Measurements from ENCODE around the gene USP17L26. TPM values are rescaled to one million over a fixed set of nuclear protein-coding genes. Genes with fewer than 3 reads are reported as not detected.
"Not testable (repeated sequence)": the region's sequence is repeated elsewhere in the genome, so short reads cannot be mapped to it uniquely, and the experiment has no call there.

The USP17L26 gene
- total RNA-seq, 1 donor from 2014 or later: not detected

DNA sequence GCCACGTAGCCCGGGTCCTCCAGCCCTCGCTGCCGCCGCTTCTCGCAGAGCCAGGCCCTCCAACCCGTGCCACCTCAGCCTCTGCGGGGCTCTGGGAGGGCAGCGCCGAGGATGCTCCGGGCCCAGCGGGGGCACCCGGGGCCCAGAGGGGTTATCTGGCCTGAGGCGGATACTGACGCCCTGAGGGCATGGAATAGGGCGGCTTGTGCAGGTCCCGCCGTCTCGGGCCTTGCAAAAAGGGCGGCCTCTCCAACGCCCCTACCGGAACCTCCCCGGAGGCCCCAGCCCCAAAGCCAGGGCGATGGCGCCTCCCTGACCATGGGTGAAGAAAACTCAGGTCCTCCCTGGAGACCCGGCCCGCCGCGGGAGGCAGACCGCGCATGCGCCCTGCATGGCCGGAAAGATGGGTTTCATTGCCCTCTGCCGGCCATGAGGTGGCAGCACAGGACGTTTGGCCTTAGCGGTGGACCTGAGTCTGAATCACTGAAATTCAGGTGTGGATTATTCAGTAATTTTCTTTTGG is 46.6 kb downstream of the USP17L26 start:
- H3K9me3 Mint-ChIP-seq (ENCODE audit: unreplicated experiment); H3K27me3 Mint-ChIP-seq (ENCODE audit: unreplicated experiment); H3K36me3 Mint-ChIP-seq (ENCODE audit: unreplicated experiment); H3K27ac Mint-ChIP-seq (ENCODE audit: unreplicated experiment); H3K4me1 Mint-ChIP-seq (ENCODE audit: low read depth, unreplicated experiment); H3K4me3 Mint-ChIP-seq (ENCODE audit: unreplicated experiment): not testable (repeated sequence)
- TF ChIP-seq, protein P1, sequence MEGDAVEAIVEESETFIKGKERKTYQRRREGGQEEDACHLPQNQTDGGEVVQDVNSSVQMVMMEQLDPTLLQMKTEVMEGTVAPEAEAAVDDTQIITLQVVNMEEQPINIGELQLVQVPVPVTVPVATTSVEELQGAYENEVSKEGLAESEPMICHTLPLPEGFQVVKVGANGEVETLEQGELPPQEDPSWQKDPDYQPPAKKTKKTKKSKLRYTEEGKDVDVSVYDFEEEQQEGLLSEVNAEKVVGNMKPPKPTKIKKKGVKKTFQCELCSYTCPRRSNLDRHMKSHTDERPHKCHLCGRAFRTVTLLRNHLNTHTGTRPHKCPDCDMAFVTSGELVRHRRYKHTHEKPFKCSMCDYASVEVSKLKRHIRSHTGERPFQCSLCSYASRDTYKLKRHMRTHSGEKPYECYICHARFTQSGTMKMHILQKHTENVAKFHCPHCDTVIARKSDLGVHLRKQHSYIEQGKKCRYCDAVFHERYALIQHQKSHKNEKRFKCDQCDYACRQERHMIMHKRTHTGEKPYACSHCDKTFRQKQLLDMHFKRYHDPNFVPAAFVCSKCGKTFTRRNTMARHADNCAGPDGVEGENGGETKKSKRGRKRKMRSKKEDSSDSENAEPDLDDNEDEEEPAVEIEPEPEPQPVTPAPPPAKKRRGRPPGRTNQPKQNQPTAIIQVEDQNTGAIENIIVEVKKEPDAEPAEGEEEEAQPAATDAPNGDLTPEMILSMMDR (IDR thresholded peaks at IDR 0.05; ENCODE audit: partially characterized antibody, unreplicated experiment): peak; percentile 84
- DNase-seq: peak; percentile 71

DNA sequence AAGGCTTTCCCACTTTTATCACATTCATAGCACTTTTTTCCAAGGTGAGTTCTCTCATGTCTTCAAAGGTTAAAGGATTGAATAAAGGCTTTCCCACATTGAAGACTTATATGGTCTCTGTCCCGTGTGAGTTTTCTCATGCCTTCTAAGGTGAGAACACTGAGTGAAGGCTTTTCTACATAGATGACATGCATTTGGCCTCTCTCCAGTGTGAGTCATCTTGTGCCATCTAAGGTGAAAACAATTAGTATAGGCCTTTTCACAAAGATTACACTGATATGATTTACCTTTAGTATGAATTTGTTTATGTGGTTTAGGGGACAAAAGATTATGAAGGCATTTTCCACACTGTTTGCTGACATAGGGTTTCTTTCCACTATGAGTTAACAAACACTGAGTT is 49.7 kb downstream of the USP17L26 start:
- DNase-seq: no peak
- Mint-ChIP-seq H3K4me1 (ENCODE audit: low read depth, unreplicated experiment) (no peaks in the 10 kb centered on the region), H3K9me3 (ENCODE audit: unreplicated experiment) (no peaks in the 10 kb centered on the region), H3K4me3 (ENCODE audit: unreplicated experiment) (no peak overlapping the region), H3K27me3 (ENCODE audit: unreplicated experiment) (no peaks in the 10 kb centered on the region), H3K27ac (ENCODE audit: unreplicated experiment) (no peak overlapping the region), H3K36me3 (ENCODE audit: unreplicated experiment) (no peaks in the 10 kb centered on the region)
- TF ChIP-seq, protein P1 (IDR thresholded peaks at IDR 0.05; ENCODE audit: partially characterized antibody, unreplicated experiment): no peak

Other genes starting within 250 kb of the USP17L26 start
- gene FAM90A26, start 164.2 kb upstream of the USP17L26 start, total RNA-seq (ENCODE audit: unreplicated experiment): not detected
- not detected for gene USP17L10, start 124.0 kb upstream of the USP17L26 start, total RNA-seq (ENCODE audit: unreplicated experiment)
- 0.42 TPM for gene USP17L11, start 119.3 kb upstream of the USP17L26 start, total RNA-seq (ENCODE audit: unreplicated experiment)
- gene USP17L12, start 114.5 kb upstream of the USP17L26 start, total RNA-seq (ENCODE audit: unreplicated experiment): not detected
- not detected for gene USP17L13, start 109.8 kb upstream of the USP17L26 start, total RNA-seq (ENCODE audit: unreplicated experiment)
- gene USP17L15, start 100.3 kb upstream of the USP17L26 start, total RNA-seq (ENCODE audit: unreplicated experiment): not detected
- gene USP17L17, start 90.8 kb upstream of the USP17L26 start, total RNA-seq (ENCODE audit: unreplicated experiment): not detected
- gene USP17L18, start 86.0 kb upstream of the USP17L26 start, total RNA-seq (ENCODE audit: unreplicated experiment): not detected
- gene USP17L19, start 81.3 kb upstream of the USP17L26 start, total RNA-seq (ENCODE audit: unreplicated experiment): not detected
- not detected for gene USP17L20, start 76.5 kb upstream of the USP17L26 start, total RNA-seq (ENCODE audit: unreplicated experiment)
- not detected for gene USP17L21, start 71.8 kb upstream of the USP17L26 start, total RNA-seq (ENCODE audit: unreplicated experiment)
- not detected for gene USP17L22, start 67.0 kb upstream of the USP17L26 start, total RNA-seq (ENCODE audit: unreplicated experiment)
- not detected for gene USP17L24, start 9.5 kb upstream of the USP17L26 start, total RNA-seq (ENCODE audit: unreplicated experiment)
- gene USP17L25, start 4.7 kb upstream of the USP17L26 start, total RNA-seq (ENCODE audit: unreplicated experiment): not detected
- not detected for gene USP17L5, start 4.7 kb downstream of the USP17L26 start, total RNA-seq (ENCODE audit: unreplicated experiment)
- not detected for gene USP17L27, start 9.5 kb downstream of the USP17L26 start, total RNA-seq (ENCODE audit: unreplicated experiment)
- gene USP17L28, start 14.2 kb downstream of the USP17L26 start, total RNA-seq (ENCODE audit: unreplicated experiment): not detected
- not detected for gene USP17L29, start 19.0 kb downstream of the USP17L26 start, total RNA-seq (ENCODE audit: unreplicated experiment)
- gene USP17L30, start 28.5 kb downstream of the USP17L26 start, total RNA-seq (ENCODE audit: unreplicated experiment): not detected
- gene DEFB131A, start 109.8 kb downstream of the USP17L26 start, total RNA-seq (ENCODE audit: unreplicated experiment): not detected

All from glutamatergic neuron (in vitro differentiated cells).